ENCODE measurements around the gene FAM53B. TPM values are rescaled to one million over a fixed set of nuclear protein-coding genes. Genes with fewer than 3 reads are reported as not detected.
"Not testable (repeated sequence)": the region's sequence is repeated elsewhere in the genome, so short reads cannot be mapped to it uniquely, and the experiment has no call there.

FAM53B gene
- total RNA-seq, 2 experiments from 2014 or later: 15.1 to 18.0 TPM

- no peak for ATAC-seq
- CTCF ChIA-PET: interaction anchor here (1.0 to 6.9 kb wide), 12 partner anchors 11 to 217 kb away, joined by 3 to 58 read pairs (median 4); no protein-coding TSS in a partner anchor
- DNase-seq: no peak
- Mint-ChIP-seq H3K4me3 (no peak overlapping the region), H3K36me3 (ENCODE audit: low read depth) (peaks cover 4% of the 10 kb centered on the region), H3K27ac (peak overlapping the region; percentile 63), H3K4me1 (ENCODE audit: low read depth) (peaks cover 19% of the 10 kb centered on the region), H3K9me3 (no peaks in the 10 kb centered on the region), H3K27me3 (no peaks in the 10 kb centered on the region)
- intact Hi-C loops (cut with micrococcal nuclease): no loop called here
- no peak for TF ChIP-seq CTCF (IDR thresholded peaks at IDR 0.05)
- POLR2A ChIA-PET: interaction anchor here (0.7 kb wide), 1 partner anchor 43 kb away, joined by 3 read pairs; the partner anchor contains the start of gene EEF1AKMT2
Observed at GRCh38 chr10:124748166-124748565, 4.0 kb upstream of the FAM53B start.

GRCh38 chr10:124747745-124748144 lies 3.6 kb upstream of the FAM53B start:
- Mint-ChIP-seq H3K4me1 (ENCODE audit: low read depth) (peaks cover 21% of the 10 kb centered on the region), H3K36me3 (ENCODE audit: low read depth) (peaks cover 4% of the 10 kb centered on the region), H3K4me3 (no peak overlapping the region), H3K9me3 (no peaks in the 10 kb centered on the region), H3K27ac (no peak overlapping the region), H3K27me3 (no peaks in the 10 kb centered on the region)
- ChIA-PET POLR2A (no interaction called here), CTCF (interaction anchor here (1.0 to 6.9 kb wide), 13 partner anchors 8 to 217 kb away, joined by 3 to 58 read pairs (median 4); no protein-coding TSS in a partner anchor)
- ATAC-seq (no peak), DNase-seq (no peak)
- no peak for TF ChIP-seq CTCF (IDR thresholded peaks at IDR 0.05)
- intact Hi-C loops (cut with micrococcal nuclease): no loop called here

GRCh38 chr10:124746992-124747391 lies 2.8 kb upstream of the FAM53B start:
- H3K4me1 Mint-ChIP-seq (ENCODE audit: low read depth): peaks cover 27% of the 10 kb centered on the region
- H3K27me3 Mint-ChIP-seq: no peaks in the 10 kb centered on the region
- H3K36me3 Mint-ChIP-seq (ENCODE audit: low read depth): peaks cover 4% of the 10 kb centered on the region
- no peak overlapping the region for H3K4me3 Mint-ChIP-seq
- no peaks in the 10 kb centered on the region for H3K9me3 Mint-ChIP-seq
- intact Hi-C loops (cut with micrococcal nuclease): no loop called here
- DNase-seq (no peak), ATAC-seq (no peak)
- ChIA-PET CTCF (interaction anchor here (0.6 to 6.9 kb wide), 13 partner anchors 9 to 219 kb away, joined by 3 to 58 read pairs (median 7); no protein-coding TSS in a partner anchor), POLR2A (interaction anchor here (0.9 kb wide), 1 partner anchor 21 kb away, joined by 5 read pairs; no protein-coding TSS in a partner anchor)
- no peak overlapping the region for H3K27ac Mint-ChIP-seq
- no peak for TF ChIP-seq CTCF (IDR thresholded peaks at IDR 0.05)

- H3K9me3 Mint-ChIP-seq; ATAC-seq; H3K27ac Mint-ChIP-seq; H3K27me3 Mint-ChIP-seq; DNase-seq; intact Hi-C loops (cut with micrococcal nuclease); H3K36me3 Mint-ChIP-seq (ENCODE audit: low read depth); H3K4me3 Mint-ChIP-seq: not testable (repeated sequence)
- CTCF ChIA-PET: interaction anchor here (0.6 to 6.9 kb wide), 20 partner anchors 9 to 237 kb away, joined by 3 to 58 read pairs (median 6); no protein-coding TSS in a partner anchor
- H3K4me1 Mint-ChIP-seq (ENCODE audit: low read depth): peaks cover 32% of the 10 kb centered on the region
- POLR2A ChIA-PET: interaction anchor here (0.9 kb wide), 1 partner anchor 21 kb away, joined by 5 read pairs; no protein-coding TSS in a partner anchor
Observed at GRCh38 chr10:124746447-124746846, 2.3 kb upstream of the FAM53B start.

- TF ChIP-seq CTCF (IDR thresholded peaks at IDR 0.05): peak; percentile 38
- Mint-ChIP-seq H3K27me3 (no peaks in the 10 kb centered on the region), H3K27ac (no peak overlapping the region), H3K4me3 (no peak overlapping the region), H3K4me1 (ENCODE audit: low read depth) (peaks cover 40% of the 10 kb centered on the region), H3K9me3 (no peaks in the 10 kb centered on the region), H3K36me3 (ENCODE audit: low read depth) (peaks cover 4% of the 10 kb centered on the region)
- ChIA-PET POLR2A (interaction anchor here (0.7 to 1.2 kb wide), 3 partner anchors 28 to 97 kb away, joined by 3 read pairs; no protein-coding TSS in a partner anchor), CTCF (interaction anchor here (0.8 to 6.9 kb wide), 27 partner anchors 10 to 236 kb away, joined by 3 to 58 read pairs (median 4); partner anchors contain the start of gene ABRAXAS2)
- no peak for ATAC-seq
- intact Hi-C loops (cut with micrococcal nuclease): no loop called here
- DNase-seq: no peak
Observed at GRCh38 chr10:124745673-124746072, 1.5 kb upstream of the FAM53B start.
